ENCODE data around the gene BID. TPM values are rescaled to one million over a fixed set of nuclear protein-coding genes. Genes with fewer than 3 reads are reported as not detected.

Gene BID
- total RNA-seq, 2 experiments from 2014 or later: 16.3 to 19.9 TPM

DNA sequence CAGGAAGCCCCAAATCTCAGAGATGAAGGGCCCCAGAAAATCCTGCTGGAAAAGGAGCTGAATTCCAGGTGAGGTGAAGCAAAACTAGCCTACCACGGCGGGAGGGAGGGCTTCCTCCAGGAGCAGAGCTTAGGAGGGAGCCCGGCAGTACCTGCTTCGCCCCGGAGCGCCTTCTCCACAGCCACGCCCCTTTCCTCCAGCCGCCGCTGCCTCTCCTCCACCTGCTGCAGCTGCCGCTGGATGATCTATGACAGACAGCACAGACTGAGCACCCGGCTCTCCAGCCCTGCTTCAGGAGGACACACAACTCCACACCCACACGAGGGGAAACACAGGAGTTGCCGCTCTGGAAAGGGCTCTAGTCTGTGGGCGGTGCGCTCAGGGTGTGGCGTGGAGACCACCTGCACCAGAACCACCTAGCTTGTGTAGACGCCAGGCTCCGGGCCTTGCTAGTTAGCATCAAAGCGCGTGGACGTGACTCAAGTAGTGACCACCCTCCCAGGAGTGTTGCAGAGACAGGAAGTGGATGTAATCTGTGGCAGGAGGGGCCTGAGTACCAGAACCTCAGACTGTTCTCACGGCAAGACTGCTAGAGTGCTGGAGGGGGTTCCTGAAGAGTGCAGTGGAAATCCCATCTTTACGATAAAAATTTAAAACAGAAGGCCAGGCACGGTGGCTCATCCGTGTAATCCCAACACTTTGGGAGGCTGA lies 34.6 kb upstream of the BID start:
- DNase-seq (no peak), ATAC-seq (no peak)
- Mint-ChIP-seq H3K4me3 (no peak overlapping the region), H3K27ac (no peak overlapping the region), H3K4me1 (ENCODE audit: low read depth) (no peaks in the 10 kb centered on the region), H3K36me3 (ENCODE audit: low read depth) (peaks cover 2% of the 10 kb centered on the region), H3K27me3 (no peaks in the 10 kb centered on the region), H3K9me3 (no peaks in the 10 kb centered on the region)
- TF ChIP-seq, protein P1, sequence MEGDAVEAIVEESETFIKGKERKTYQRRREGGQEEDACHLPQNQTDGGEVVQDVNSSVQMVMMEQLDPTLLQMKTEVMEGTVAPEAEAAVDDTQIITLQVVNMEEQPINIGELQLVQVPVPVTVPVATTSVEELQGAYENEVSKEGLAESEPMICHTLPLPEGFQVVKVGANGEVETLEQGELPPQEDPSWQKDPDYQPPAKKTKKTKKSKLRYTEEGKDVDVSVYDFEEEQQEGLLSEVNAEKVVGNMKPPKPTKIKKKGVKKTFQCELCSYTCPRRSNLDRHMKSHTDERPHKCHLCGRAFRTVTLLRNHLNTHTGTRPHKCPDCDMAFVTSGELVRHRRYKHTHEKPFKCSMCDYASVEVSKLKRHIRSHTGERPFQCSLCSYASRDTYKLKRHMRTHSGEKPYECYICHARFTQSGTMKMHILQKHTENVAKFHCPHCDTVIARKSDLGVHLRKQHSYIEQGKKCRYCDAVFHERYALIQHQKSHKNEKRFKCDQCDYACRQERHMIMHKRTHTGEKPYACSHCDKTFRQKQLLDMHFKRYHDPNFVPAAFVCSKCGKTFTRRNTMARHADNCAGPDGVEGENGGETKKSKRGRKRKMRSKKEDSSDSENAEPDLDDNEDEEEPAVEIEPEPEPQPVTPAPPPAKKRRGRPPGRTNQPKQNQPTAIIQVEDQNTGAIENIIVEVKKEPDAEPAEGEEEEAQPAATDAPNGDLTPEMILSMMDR (IDR thresholded peaks at IDR 0.05): no peak
- intact Hi-C loops (cut with micrococcal nuclease): no loop called here
- ChIA-PET POLR2A (no interaction called here), CTCF (no interaction called here)

DNA sequence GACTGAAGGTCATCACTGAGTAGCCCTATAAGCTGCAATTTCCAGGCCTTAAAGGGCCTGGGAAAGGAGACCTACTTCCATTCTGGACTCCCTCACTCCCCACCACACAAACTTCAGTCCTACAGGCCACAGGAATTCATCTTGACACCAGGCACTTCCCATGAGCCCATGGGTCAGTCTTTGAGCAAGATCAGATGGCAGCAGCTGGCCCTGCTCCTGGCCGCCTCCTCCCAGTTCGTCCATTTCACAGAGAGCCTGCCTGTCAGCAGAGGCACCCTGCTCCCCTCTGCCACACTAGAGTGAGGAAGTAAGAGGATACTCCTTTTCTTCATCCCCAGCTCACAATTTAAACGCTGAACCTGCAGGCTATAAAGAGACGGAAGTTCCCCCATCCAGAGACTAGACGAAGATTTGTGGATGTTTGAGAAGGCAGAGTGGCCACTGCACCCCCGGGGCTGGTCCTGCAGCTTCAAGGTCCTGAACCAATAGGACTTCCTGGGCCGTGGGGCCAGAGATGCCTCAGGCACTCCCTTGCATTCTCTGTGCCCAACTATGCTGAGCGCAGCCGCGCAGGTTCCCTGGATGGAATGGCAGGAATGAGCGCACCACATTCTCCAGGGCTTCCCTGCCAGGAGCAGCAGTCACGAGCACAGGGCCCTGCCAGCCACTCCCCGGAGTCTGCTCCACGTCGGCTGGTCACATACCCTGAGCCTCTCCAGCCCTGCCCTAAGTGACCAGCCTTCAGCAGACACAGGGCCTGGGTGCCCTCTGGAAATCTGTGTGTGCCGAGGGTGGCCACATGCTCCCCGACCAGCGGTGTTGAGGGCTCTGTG lies 33.5 kb upstream of the BID start:
- peaks cover 2% of the 10 kb centered on the region for H3K36me3 Mint-ChIP-seq (ENCODE audit: low read depth)

DNA sequence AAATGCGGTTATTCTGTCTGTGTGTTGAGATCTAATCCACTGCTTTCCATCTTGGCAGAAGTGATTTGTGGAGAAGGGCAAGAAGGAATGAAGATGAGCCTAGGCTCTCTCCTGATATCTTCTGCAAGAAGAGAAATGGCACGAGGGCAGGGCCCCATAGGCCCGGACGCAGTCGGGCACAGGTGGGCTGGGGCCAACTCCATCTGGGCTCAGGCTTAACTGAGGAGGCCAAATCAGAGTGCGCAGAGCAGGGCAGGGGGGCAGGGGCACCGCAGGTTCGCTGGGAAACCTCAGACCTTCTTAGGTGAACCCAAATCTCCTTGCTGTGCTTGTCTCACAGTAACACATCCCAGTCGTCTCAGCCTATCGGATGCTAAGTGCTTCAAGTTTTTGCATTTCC lies 32.8 kb upstream of the BID start:
- Mint-ChIP-seq H3K9me3 (no peaks in the 10 kb centered on the region), H3K4me3 (no peak overlapping the region), H3K27me3 (no peaks in the 10 kb centered on the region), H3K36me3 (ENCODE audit: low read depth) (peaks cover 2% of the 10 kb centered on the region), H3K4me1 (ENCODE audit: low read depth) (no peaks in the 10 kb centered on the region), H3K27ac (no peak overlapping the region)
- DNase-seq: no peak
- intact Hi-C loops (cut with micrococcal nuclease): no loop called here
- ATAC-seq: no peak
- CTCF ChIA-PET: no interaction called here
- POLR2A ChIA-PET: no interaction called here
- TF ChIP-seq, protein P1 (IDR thresholded peaks at IDR 0.05): no peak

More for the DNA sequence above, 33.5 kb upstream of the BID start:
- ChIA-PET CTCF (no interaction called here), POLR2A (no interaction called here)
- H3K4me1 Mint-ChIP-seq (ENCODE audit: low read depth): no peaks in the 10 kb centered on the region
- DNase-seq (no peak), ATAC-seq (no peak)
- H3K9me3 Mint-ChIP-seq: no peaks in the 10 kb centered on the region
- H3K27me3 Mint-ChIP-seq: no peaks in the 10 kb centered on the region
- intact Hi-C loops (cut with micrococcal nuclease): no loop called here
- TF ChIP-seq, protein P1 (IDR thresholded peaks at IDR 0.05): no peak
- no peak overlapping the region for H3K4me3 Mint-ChIP-seq
- no peak overlapping the region for H3K27ac Mint-ChIP-seq

DNA sequence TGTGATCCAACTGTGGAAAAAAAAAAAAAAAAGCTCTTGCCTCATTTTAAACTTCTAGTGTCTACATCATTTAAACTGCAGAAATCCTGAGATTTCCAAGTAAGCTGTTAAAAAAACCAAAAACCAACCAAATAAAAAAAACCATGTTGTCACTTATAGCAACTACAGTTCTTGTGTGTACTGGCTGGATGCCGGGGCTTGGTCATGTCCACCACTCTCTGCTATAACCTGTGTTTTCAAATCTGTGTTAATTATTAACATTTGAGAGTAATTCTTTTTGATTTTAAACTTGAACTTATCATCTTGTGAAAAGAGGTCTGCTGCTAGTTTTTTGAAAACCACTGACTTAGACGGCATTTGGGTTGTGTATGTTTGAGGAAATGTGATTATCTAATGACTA lies 32.2 kb upstream of the BID start:
- DNase-seq: no peak
- no peak for ATAC-seq
- ChIA-PET CTCF (interaction anchor here (0.7 to 1.6 kb wide), 2 partner anchors 23 to 164 kb away, joined by 3 to 6 read pairs; no protein-coding TSS in a partner anchor), POLR2A (no interaction called here)
- intact Hi-C loops (cut with micrococcal nuclease): no loop called here
- Mint-ChIP-seq H3K27ac (no peak overlapping the region), H3K4me1 (ENCODE audit: low read depth) (no peaks in the 10 kb centered on the region), H3K4me3 (no peak overlapping the region), H3K9me3 (no peaks in the 10 kb centered on the region), H3K27me3 (no peaks in the 10 kb centered on the region), H3K36me3 (ENCODE audit: low read depth) (peaks cover 1% of the 10 kb centered on the region)
- TF ChIP-seq, protein P1 (IDR thresholded peaks at IDR 0.05): no peak
